K562 (cell line): ENCODE data around the gene HS3ST1. TPM values are rescaled to one million over a fixed set of nuclear protein-coding genes. Genes with fewer than 3 reads are reported as not detected.

ENCODE experiments used
- ATAC-seq: fragments of 200-7000 bp; cut with Tn5 transposase; 3 replicates; pipeline ENCODE4 v1.9.1; 2020; ENCODE audit warnings: moderate library complexity
- BruUV-seq: library from RNA; stranded (reverse); fragments of 400-500 nt; replicated peaks from 2 replicates; lab custom pipeline; 2021; lab: Mats Ljungman, UMichigan
- CTCF ChIA-PET: fragments of 300-600 bp; formaldehyde crosslinking; extraction: SDS; loops from one replicate; lab custom pipeline; 2021; ENCODE audit warnings: low intra/inter-chr PET ratio; lab: Yijun Ruan, JAX
- POLR2A ChIA-PET: fragments of 300-600, 350-650 bp; sonication (Branson Sonifier 250); formaldehyde crosslinking; extraction: SDS; loops from one replicate; lab custom pipeline; 2021; ENCODE audit warnings: antibody characterized with exemption, inconsistent platforms; lab: Yijun Ruan, JAX
- DNase-seq, 4 experiments: peaks; one replicate each; pipeline versions ENCODE4 v3.0.0 to v3.0.0-alpha.2; 2011 to 2018; ENCODE audit warnings: low spot score in 3 of 4, mixed read lengths in 3 of 4; ENCODE audit errors: extremely low read depth in 1 of 4
- FAIRE-seq: peaks from 2 replicates; lab custom pipeline; 2011; peaks lifted over from hg19 to GRCh38; lab: Jason Lieb, UNC
- H2AFZ ChIP-seq: 2 replicates; pipeline ENCODE4 v1.6.0; 2011; ENCODE audit warnings: low read depth, low read length, control low read depth, inconsistent platforms
- H3K27ac ChIP-seq: fragments of 200-600 bp; 3 replicates; pipeline ENCODE4 v1.8.0; 2011; ENCODE audit warnings: low read depth, mild to moderate bottlenecking, control low read depth, inconsistent platforms, low read length, moderate library complexity, mixed read lengths; ENCODE audit errors: extremely low read depth
- H3K27me3 ChIP-seq, 2 experiments: fragments of 300-600 bp in 1 of 2; 2 replicates in 1 of 2; 3 replicates in 1 of 2; pipeline versions ENCODE4 v1.6.0 to v1.8.0; 2011; ENCODE audit warnings: inconsistent platforms in 2 of 2, low read length in 2 of 2, mild to moderate bottlenecking in 1 of 2, mixed read lengths in 1 of 2, moderate library complexity in 1 of 2; ENCODE audit not compliant: control insufficient read depth in 2 of 2, insufficient read depth in 2 of 2
- H3K36me3 ChIP-seq: fragments of 300-600 bp; 3 replicates; pipeline ENCODE4 v1.8.0; 2011; ENCODE audit warnings: mild to moderate bottlenecking, low read length, inconsistent platforms; ENCODE audit not compliant: control insufficient read depth, insufficient read depth
- H3K4me1 ChIP-seq, 2 experiments: fragments of 200-600 bp in 1 of 2; replicated peaks in 1 of 2; 2 replicates in 1 of 2; 3 replicates in 1 of 2; pipeline versions ENCODE4 v1.5.1 to v1.8.0; 2011; ENCODE audit warnings: inconsistent platforms in 2 of 2, low read length in 2 of 2, mild to moderate bottlenecking in 1 of 2, mixed read lengths in 1 of 2, moderate library complexity in 1 of 2; ENCODE audit not compliant: control insufficient read depth in 2 of 2, insufficient read depth in 2 of 2
- H3K4me2 ChIP-seq: 2 replicates; pipeline ENCODE4 v1.6.1; 2011; ENCODE audit warnings: low read length, control low read depth, inconsistent platforms, mixed read lengths; ENCODE audit not compliant: insufficient read depth
- H3K4me3 ChIP-seq: fragments of 200-600 bp; sonication (generic), shearing (Covaris generic); 2 replicates; pipeline ENCODE4 v1.5.1; 2016; ENCODE audit warnings: control low read depth, inconsistent platforms
- H3K79me2 ChIP-seq: fragments of 200-600 bp; 3 replicates; pipeline ENCODE4 v1.8.0; 2011; ENCODE audit warnings: low read length, inconsistent platforms; ENCODE audit not compliant: control insufficient read depth, insufficient read depth
- H3K9ac ChIP-seq, 2 experiments: 2 replicates each; pipeline versions ENCODE4 v1.6.0 to v1.6.1; 2011; ENCODE audit warnings: low read depth in 2 of 2, low read length in 2 of 2, control low read depth in 1 of 2, inconsistent platforms in 1 of 2, mild to moderate bottlenecking in 1 of 2, mixed read lengths in 1 of 2; ENCODE audit not compliant: insufficient read depth in 1 of 2
- H3K9me1 ChIP-seq: one replicate; pipeline ENCODE4 v1.6.0; 2011; ENCODE audit warnings: inconsistent platforms, mild to moderate bottlenecking, low read length, moderate library complexity; ENCODE audit not compliant: control insufficient read depth, insufficient read depth
- H3K9me3 ChIP-seq: replicated peaks from 2 replicates; pipeline ENCODE4 v1.5.1; 2011; ENCODE audit warnings: low read depth, low read length, inconsistent platforms; ENCODE audit not compliant: control insufficient read depth, insufficient read depth
- H4K20me1 ChIP-seq: replicated peaks from 2 replicates; pipeline ENCODE4 v1.6.1; 2011; ENCODE audit warnings: low read length, inconsistent platforms, mixed read lengths; ENCODE audit not compliant: control insufficient read depth, insufficient read depth
- BCOR ChIP-seq: fragments of 450-650 bp; IDR thresholded peaks from 2 replicates; pipeline ENCODE4 v1.6.1; 2016
- CBX1 ChIP-seq: sonication (generic); IDR thresholded peaks from 2 replicates; pipeline ENCODE4 v1.6.1; 2016; ENCODE audit warnings: antibody characterized with exemption, low read depth, mild to moderate bottlenecking
- IRF1 ChIP-seq: sonication (generic); formaldehyde crosslinking; IDR thresholded peaks from 2 replicates; pipeline ENCODE4 v1.8.0; 2022; ENCODE audit warnings: missing genetic modification reagents, mild to moderate bottlenecking, borderline replicate concordance
- KAT7 ChIP-seq: sonication (generic); formaldehyde crosslinking; IDR thresholded peaks from 2 replicates; pipeline ENCODE4 v1.8.0; 2022; ENCODE audit warnings: missing genetic modification reagents, mild to moderate bottlenecking, borderline replicate concordance
- MAFK ChIP-seq: IDR thresholded peaks from 2 replicates; pipeline ENCODE4 v1.6.1; 2011; ENCODE audit warnings: low read length, improper control_type of control experiment
- PTBP1 ChIP-seq: fragments of 200-400 bp; formaldehyde crosslinking; IDR thresholded peaks from 2 replicates; pipeline ENCODE4 v1.6.1; 2017; ENCODE audit warnings: low read depth, low read length
- SMAD4 ChIP-seq: fragments of 250-450 bp; sonication (Bioruptor Pico); conservative IDR thresholded peaks from 2 replicates; pipeline ENCODE4 v1.8.0; 2021; ENCODE audit warnings: inconsistent platforms, mild to moderate bottlenecking, moderate library complexity
- SMARCB1 ChIP-seq: IDR thresholded peaks from 2 replicates; pipeline ENCODE4 v1.6.1; 2011; ENCODE audit warnings: improper control_type of control experiment, low read depth; ENCODE audit not compliant: insufficient read length
- STAT5A ChIP-seq: IDR thresholded peaks from 2 replicates; pipeline ENCODE4 v1.6.1; 2012; ENCODE audit warnings: low read length, inconsistent platforms, borderline replicate concordance
- ZFP1 ChIP-seq: fragments of 450-650 bp; formaldehyde crosslinking; IDR thresholded peaks from 2 replicates; pipeline ENCODE4 v1.4.0; 2020; ENCODE audit warnings: mild to moderate bottlenecking, mixed read lengths
- ZFPM2 ChIP-seq: fragments of 250-450 bp; sonication (Bioruptor Pico); IDR thresholded peaks from 2 replicates; pipeline ENCODE4 v1.5.1; 2022; ENCODE audit warnings: mild to moderate bottlenecking
- ZNF174 ChIP-seq: fragments of 250-450 bp; sonication (Bioruptor Pico); IDR thresholded peaks from 2 replicates; pipeline ENCODE4 v1.4.0; 2020; ENCODE audit warnings: mild to moderate bottlenecking
- ZNF282 ChIP-seq: sonication (generic); formaldehyde crosslinking; IDR thresholded peaks from 2 replicates; pipeline ENCODE4 v1.8.1; 2023; ENCODE audit warnings: missing genetic modification reagents
- ZNF444 ChIP-seq: fragments of 250-450 bp; sonication (Bioruptor Pico); IDR thresholded peaks from 2 replicates; pipeline ENCODE4 v1.4.0; 2020; ENCODE audit warnings: mild to moderate bottlenecking, moderate library complexity
- ZNF592 ChIP-seq: fragments of 450-650 bp; IDR thresholded peaks from 2 replicates; pipeline ENCODE4 v1.6.1; 2017; ENCODE audit warnings: antibody characterized with exemption, mild to moderate bottlenecking
- ZNF764 ChIP-seq: fragments of 250-450 bp; sonication (Bioruptor Pico); IDR thresholded peaks from 2 replicates; pipeline ENCODE4 v1.4.0; 2020; ENCODE audit warnings: low read depth, mild to moderate bottlenecking, moderate library complexity
- WGBS: fragments of 100-300 bp; shearing (Covaris generic); methylation state at CpG from one replicate; pipeline ENCODE4 v1.1.6; 2016; ENCODE audit warnings: low coverage, mixed read lengths; ENCODE audit not compliant: insufficient coverage; ENCODE audit errors: missing lambda C conversion rate; 5-methylcytosine and 5-hydroxymethylcytosine counted together
- in situ Hi-C: fragments of 300-500 bp; cut with MboI; formaldehyde crosslinking; loops from 4 replicates; pipeline ENCODE4 v1.15.0; 2018; ENCODE audit warnings: inconsistent platforms, mixed read lengths
- intact Hi-C: fragments of 100-400 bp; cut with micrococcal nuclease; formaldehyde crosslinking; loops from 2 replicates; pipeline ENCODE4 v1.14.2; 2022
- polyA plus RNA-seq, 8 experiments: library from polyadenylated mRNA; depleted of rRNA in 4 of 8; stranded (reverse) in 5 of 8; unstranded in 3 of 8; fragments of >200 nt; fragmentation: Nextera tagmentation in 2 of 8; fragmentation: Illumina TruSeq in 1 of 8; extraction: Ambion mirVana in 2 of 8; extraction: Trizol in 1 of 8; gene quantifications; 2 replicates each; pipeline versions ENCODE4 v1.2.1 to v1.2.3, GENCODE V29; 2011 to 2014; ENCODE audit warnings: inconsistent platforms in 1 of 8, missing spikeins in 1 of 8
- total RNA-seq, 7 experiments: library from RNA; depleted of rRNA in 6 of 7; stranded (reverse); fragments of >200 nt in 6 of 7; fragmentation: Illumina TruSeq in 2 of 7; extraction: Trizol in 2 of 7; gene quantifications; 2 replicates each; pipeline versions ENCODE4 v1.2.1 to v1.2.3, GENCODE V29; 2011 to 2021; ENCODE audit warnings: low replicate concordance in 1 of 7

HS3ST1 gene
- total and polyA plus RNA-seq, 9 of the 15 experiments (the other 6 are each of a cell fraction or from before 2014, with no cell fraction given), result 0.02 TPM; not detected in 8

- TF ChIP-seq ZNF592 (no peak), ZFP1 (CRISPR knock-in tag) (no peak)
Observed at GRCh38 chr4:11474146-11474545, 45.5 kb upstream of the HS3ST1 start (continued).

- H3K27me3 ChIP-seq, result no peaks in the 10 kb centered on the region
- TF ChIP-seq SMARCB1 (no peak), ZFPM2 (CRISPR knock-in tag) (no peak), CBX1 (no peak), ZNF444 (no peak), SMAD4 (CRISPR knock-in tag) (no peak), KAT7 (CRISPR knock-in tag) (no peak), ZNF282 (CRISPR knock-in tag) (no peak), ZNF764 (CRISPR knock-in tag) (no peak), PTBP1 (no peak), IRF1 (CRISPR knock-in tag) (no peak), MAFK (no peak), BCOR (no peak), STAT5A (no peak), ZNF174 (CRISPR knock-in tag) (no peak)
- TF ChIP-seq, all 486 proteins: peak for 0
- no peak overlapping the region for H3K4me2 ChIP-seq
- H3K27ac ChIP-seq, result no peak overlapping the region
- H2AFZ ChIP-seq, result no peak overlapping the region
- H3K79me2 ChIP-seq, result no peaks in the 10 kb centered on the region
- WGBS, result 0% methylated on average over 3 of the region's 3 CpGs
- BruUV-seq, result no TSS peak
- H4K20me1 ChIP-seq, result no peaks in the 10 kb centered on the region
- FAIRE-seq, result no peak
- no peak overlapping the region for H3K4me3 ChIP-seq
- in situ Hi-C loops (no loop called here), intact Hi-C loops (no loop called here)
- no peaks in the 10 kb centered on the region for H3K9me1 ChIP-seq
- CTCF ChIA-PET, result no interaction called here
- DNase-seq, result no peak
- H3K4me1 ChIP-seq, result no peaks in the 10 kb centered on the region
- no peaks in the 10 kb centered on the region for H3K9me3 ChIP-seq
- H3K9ac ChIP-seq, result no peak overlapping the region
- no peak for ATAC-seq
- H3K36me3 ChIP-seq, result no peaks in the 10 kb centered on the region
- POLR2A ChIA-PET, result no interaction called here
Observed at GRCh38 chr4:11472535-11472934, 43.8 kb upstream of the HS3ST1 start.
